GM12878 (cell line): ENCODE data around the gene PARM1. TPM values are rescaled to one million over a fixed set of nuclear protein-coding genes. Genes with fewer than 3 reads are reported as not detected.
A peak's percentile ranks its signal among the peaks of the same experiment; 100 is the strongest.

Experiments
- ATAC-seq: fragments of 200-7000 bp; cut with Tn5 transposase; 3 replicates; pipeline ENCODE4 v1.9.1; 2020; ENCODE audit warnings: mild to moderate bottlenecking, moderate library complexity
- BruUV-seq: library from RNA; stranded (reverse); fragments of 400-500 nt; replicated peaks from 2 replicates; lab custom pipeline; 2021; lab: Mats Ljungman, UMichigan
- CTCF ChIA-PET: fragments of 300-600 bp; sonication (Branson Sonifier 250); formaldehyde crosslinking; extraction: SDS; loops from one replicate; lab custom pipeline; 2021; ENCODE audit warnings: inconsistent platforms; lab: Yijun Ruan, JAX
- POLR2A ChIA-PET: fragments of 350-600 bp; formaldehyde crosslinking; extraction: SDS; loops from one replicate; lab custom pipeline; 2021; ENCODE audit warnings: inconsistent platforms; lab: Charles Lee
- RAD21 ChIA-PET: fragments of 300-600 bp; sonication (Branson Sonifier 250); formaldehyde crosslinking; loops from one replicate; lab custom pipeline; 2023; ENCODE audit warnings: antibody characterized with exemption; ENCODE audit not compliant: unreplicated experiment; lab: Charles Lee
- SMC1A ChIA-PET: fragments of 300-600 bp; sonication (Branson Sonifier 250); formaldehyde crosslinking; loops from one replicate; lab custom pipeline; 2023; ENCODE audit not compliant: unreplicated experiment, uncharacterized antibody; lab: Charles Lee
- DNase-seq: peaks from one replicate; pipeline ENCODE4 v3.0.0-alpha.2; 2011; ENCODE audit warnings: low read depth, low spot score
- FAIRE-seq: peaks from 3 replicates; lab custom pipeline; 2011; peaks lifted over from hg19 to GRCh38; lab: Jason Lieb, UNC
- H2AFZ ChIP-seq: 2 replicates; pipeline ENCODE4 v1.6.0; 2011; ENCODE audit warnings: low read depth, low read length, control low read depth; ENCODE audit not compliant: control insufficient read depth
- H3K27ac ChIP-seq: 2 replicates; pipeline ENCODE4 v1.5.1; 2011; ENCODE audit warnings: control low read depth; ENCODE audit not compliant: control insufficient read depth, insufficient read depth
- H3K27me3 ChIP-seq, 2 experiments: replicated peaks in 1 of 2; 2 replicates each; pipeline versions ENCODE4 v1.6.0 to v1.6.1; 2011; ENCODE audit warnings: low read length in 1 of 2; ENCODE audit not compliant: control insufficient read depth in 2 of 2, insufficient read depth in 2 of 2
- H3K36me3 ChIP-seq, 2 experiments: 2 replicates each; pipeline ENCODE4 v1.5.1; 2011; ENCODE audit warnings: low read length in 1 of 2; ENCODE audit not compliant: control insufficient read depth in 2 of 2, insufficient read depth in 2 of 2
- H3K4me1 ChIP-seq: 2 replicates; pipeline ENCODE4 v1.6.1; 2011; ENCODE audit warnings: mild to moderate bottlenecking, low read length, moderate library complexity, mixed read lengths; ENCODE audit not compliant: control insufficient read depth, insufficient read depth
- H3K4me2 ChIP-seq: 2 replicates; pipeline ENCODE4 v1.6.0; 2011; ENCODE audit warnings: control low read depth; ENCODE audit not compliant: control insufficient read depth, insufficient read depth
- H3K4me3 ChIP-seq: fragments of 200-600 bp; sonication (generic); 2 replicates; pipeline ENCODE4 v1.5.1; 2016
- H3K79me2 ChIP-seq: 2 replicates; pipeline ENCODE4 v1.6.0; 2011; ENCODE audit warnings: low read length; ENCODE audit not compliant: control insufficient read depth, insufficient read depth
- H3K9ac ChIP-seq: 2 replicates; pipeline ENCODE4 v1.8.0; 2011; ENCODE audit warnings: low read length, control low read depth, mixed read lengths; ENCODE audit not compliant: control insufficient read depth, insufficient read depth
- H3K9me3 ChIP-seq: replicated peaks from 3 replicates; pipeline ENCODE4 v1.5.1; 2011; ENCODE audit warnings: mild to moderate bottlenecking, low read length; ENCODE audit not compliant: control insufficient read depth, insufficient read depth
- H4K20me1 ChIP-seq: 2 replicates; pipeline ENCODE4 v1.6.0; 2011; ENCODE audit not compliant: control insufficient read depth, insufficient read depth
- BHLHE40 ChIP-seq, 2 experiments: fragments of 450-650 bp in 1 of 2; IDR thresholded peaks; 2 replicates each; pipeline ENCODE4 v1.6.1; 2011 to 2017; ENCODE audit warnings: low read depth in 2 of 2, borderline replicate concordance in 1 of 2, improper control_type of control experiment in 1 of 2, low read length in 1 of 2, mild to moderate bottlenecking in 1 of 2
- CEBPB ChIP-seq, 2 experiments: fragments of 150-350 bp in 1 of 2; IDR thresholded peaks; 2 replicates each; pipeline ENCODE4 v1.6.1; 2012 to 2014; ENCODE audit warnings: low read depth in 2 of 2, low read length in 2 of 2, borderline replicate concordance in 1 of 2, inconsistent platforms in 1 of 2
- CHD4 ChIP-seq: fragments of 200-600 bp; sonication (generic); IDR thresholded peaks from 2 replicates; pipeline ENCODE4 v1.6.1; 2016; ENCODE audit warnings: mild to moderate bottlenecking
- HCFC1 ChIP-seq: fragments of 150-350 bp; IDR thresholded peaks from 2 replicates; pipeline ENCODE4 v1.6.1; 2014; ENCODE audit warnings: low read length
- HDGF ChIP-seq: fragments of 450-650 bp; IDR thresholded peaks from 2 replicates; pipeline ENCODE4 v1.6.1; 2016; ENCODE audit warnings: antibody characterized with exemption
- IKZF2 ChIP-seq, 2 experiments: fragments of 450-650 bp; IDR thresholded peaks; 2 replicates each; pipeline ENCODE4 v1.6.1; 2017; ENCODE audit warnings: mild to moderate bottlenecking in 2 of 2, moderate library complexity in 2 of 2
- IRF4 ChIP-seq: IDR thresholded peaks from 2 replicates; pipeline ENCODE4 v1.6.1; 2011; ENCODE audit warnings: low read depth, low read length
- LARP7 ChIP-seq: fragments of 450-650 bp; IDR thresholded peaks from 2 replicates; pipeline ENCODE4 v1.6.1; 2017; ENCODE audit warnings: mild to moderate bottlenecking
- MEF2A ChIP-seq: IDR thresholded peaks from 2 replicates; pipeline ENCODE4 v1.6.1; 2011; ENCODE audit warnings: low read depth, mild to moderate bottlenecking, low read length, moderate library complexity; ENCODE audit not compliant: insufficient read depth
- MXI1 ChIP-seq: fragments of 150-350 bp; IDR thresholded peaks from 2 replicates; pipeline ENCODE4 v1.6.1; 2011; ENCODE audit warnings: low read depth, mild to moderate bottlenecking, inconsistent platforms, low read length, improper control_type of control experiment
- PML ChIP-seq: IDR thresholded peaks from 2 replicates; pipeline ENCODE4 v1.6.1; 2012; ENCODE audit warnings: low read length, inconsistent platforms
- SMAD1 ChIP-seq: fragments of 450-650 bp; IDR thresholded peaks from 2 replicates; pipeline ENCODE4 v1.6.1; 2018; ENCODE audit warnings: mild to moderate bottlenecking, low read depth; ENCODE audit not compliant: partially characterized antibody
- SMARCA5 ChIP-seq: fragments of 450-650 bp; IDR thresholded peaks from 2 replicates; pipeline ENCODE4 v1.6.1; 2017; ENCODE audit warnings: mild to moderate bottlenecking
- SMC3 ChIP-seq: IDR thresholded peaks from 2 replicates; pipeline ENCODE4 v1.6.1; 2011; ENCODE audit warnings: low read length, improper control_type of control experiment, borderline replicate concordance
- SUPT20H ChIP-seq: IDR thresholded peaks from 2 replicates; pipeline ENCODE4 v1.6.1; 2011; ENCODE audit warnings: low read depth, mild to moderate bottlenecking, low read length, moderate library complexity, borderline replicate concordance; ENCODE audit not compliant: control insufficient read depth
- ZSCAN29 ChIP-seq: fragments of 450-650 bp; IDR thresholded peaks from 2 replicates; pipeline ENCODE4 v1.6.1; 2017; ENCODE audit warnings: mild to moderate bottlenecking, moderate library complexity
- WGBS: methylation state at CpG from one replicate; pipeline ENCODE4 v1.1.6; 2016; ENCODE audit warnings: low lambda C conversion rate; ENCODE audit not compliant: insufficient replicate concordance, insufficient coverage; ENCODE audit errors: missing lambda C conversion rate; 5-methylcytosine and 5-hydroxymethylcytosine counted together
- in situ Hi-C: fragments of 300-500 bp; cut with MboI; formaldehyde crosslinking; loops from 9 replicates; pipeline ENCODE4 v1.14.3; 2018; ENCODE audit warnings: mixed read lengths
- intact Hi-C: fragments of 100-400 bp; cut with micrococcal nuclease; formaldehyde crosslinking; loops from one replicate; pipeline ENCODE4 v1.14.2; 2022; ENCODE audit not compliant: unreplicated experiment
- polyA plus RNA-seq, 11 experiments: library from polyadenylated mRNA; depleted of rRNA in 4 of 11; unstranded in 6 of 11; stranded (reverse) in 5 of 11; fragments of >200 nt; fragmentation: Nextera tagmentation in 4 of 11; fragmentation: Illumina TruSeq in 1 of 11; extraction: Ambion mirVana in 4 of 11; extraction: Trizol in 1 of 11; gene quantifications; 1 replicate in 1 of 11; 2 replicates in 10 of 11; pipeline versions ENCODE4 v1.2.1 to v1.2.3, GENCODE V29; 2011 to 2016; ENCODE audit warnings: inconsistent platforms in 2 of 11, missing spikeins in 2 of 11, low read depth in 1 of 11
- total RNA-seq, 4 experiments: library from RNA; depleted of rRNA in 3 of 4; stranded (reverse); fragments of >200 nt in 3 of 4; fragmentation: Illumina TruSeq in 1 of 4; extraction: Trizol in 1 of 4; gene quantifications; 2 replicates each; pipeline versions ENCODE4 v1.2.1 to v1.2.3, GENCODE V29; 2013 to 2021

The PARM1 gene
- total and polyA plus RNA-seq, 10 of the 15 experiments (the other 5 are each of a cell fraction or from before 2014, with no cell fraction given): 13.9 to 56.2 (median 41.3) TPM

DNA sequence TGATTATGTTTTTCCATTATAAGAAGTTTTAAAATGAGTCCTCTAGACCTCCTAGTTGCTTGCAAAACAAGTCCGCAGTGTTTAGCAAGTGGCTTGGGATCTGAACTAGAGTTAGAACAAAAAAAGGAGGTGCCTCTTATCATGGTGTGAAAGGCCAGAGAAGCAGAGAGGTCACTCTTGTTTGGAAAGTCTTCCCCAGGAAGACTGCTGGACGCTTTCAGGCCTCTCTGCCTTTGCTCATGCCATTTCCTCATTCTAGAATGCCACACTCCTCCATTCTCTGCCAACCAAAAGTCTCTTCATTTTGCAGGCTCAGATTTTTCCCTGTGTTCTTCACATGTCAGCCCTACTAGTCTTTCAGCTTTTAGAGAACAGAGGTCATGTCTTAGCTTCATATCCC is 14.9 kb downstream of the PARM1 start:
- no peaks in the 10 kb centered on the region for H3K27me3 ChIP-seq
- in situ Hi-C loops (no loop called here), intact Hi-C loops (no loop called here)
- H4K20me1 ChIP-seq: no peaks in the 10 kb centered on the region
- H3K79me2 ChIP-seq: no peaks in the 10 kb centered on the region; the same call in 1 of the 2 replicates
- no peak overlapping the region for H2AFZ ChIP-seq
- SMC1A ChIA-PET: no interaction called here
- peaks cover 2% of the 10 kb centered on the region; the same call in 1 of the 3 replicates for H3K9me3 ChIP-seq
- 47% methylated on average over 2 of the region's 2 CpGs for WGBS
- H3K4me2 ChIP-seq: no peak overlapping the region
- no peak overlapping the region for H3K9ac ChIP-seq
- H3K36me3 ChIP-seq: no peaks in the 10 kb centered on the region; a peak in 1 of 4 replicates
- RAD21 ChIA-PET: no interaction called here
- ATAC-seq: no peak
- POLR2A ChIA-PET: no interaction called here
- DNase-seq: no peak
- no TSS peak for BruUV-seq
- no peak overlapping the region for H3K4me3 ChIP-seq
- FAIRE-seq: peak; percentile 35
- H3K4me1 ChIP-seq: peaks cover under 1% of the 10 kb centered on the region
- CTCF ChIA-PET: interaction anchor here (1.0 to 1.5 kb wide), 2 partner anchors 13 to 15 kb away, joined by 3 read pairs; partner anchors contain the start of gene PARM1
- no peak overlapping the region for H3K27ac ChIP-seq
- TF ChIP-seq SMC3 (no peak), SUPT20H (no peak), CHD4 (no peak), SMARCA5 (no peak), SMAD1 (no peak), HDGF (no peak), MEF2A (no peak), PML (no peak), IRF4 (no peak), IKZF2 (IDR thresholded peaks at IDR 0.05) (no peak), ZSCAN29 (no peak), BHLHE40 (IDR thresholded peaks at IDR 0.05; ENCODE audit: borderline replicate concordance in 1 of 2, low read depth in 2 of 2, low read length in 1 of 2) (no peak), HCFC1 (no peak), CEBPB (IDR thresholded peaks at IDR 0.05; ENCODE audit: borderline replicate concordance in 1 of 2, low read depth in 2 of 2, low read length in 2 of 2) (no peak), MXI1 (no peak), LARP7 (no peak)
